GM12878 (cell line): ENCODE measurements around the gene ADCY2.

Source experiments
- CHD2 ChIP-seq: IDR thresholded peaks from 2 replicates; pipeline ENCODE4 v1.6.1; 2011; ENCODE audit warnings: low read depth, low read length, improper control_type of control experiment, borderline replicate concordance
- CREM ChIP-seq: IDR thresholded peaks from 2 replicates; pipeline ENCODE4 v1.6.1; 2014; ENCODE audit warnings: antibody characterized with exemption, low read depth
- EP300 ChIP-seq, 2 experiments: fragments of 150-350 bp in 1 of 2; IDR thresholded peaks; 2 replicates each; pipeline ENCODE4 v1.6.1; 2011 to 2012; ENCODE audit warnings: low read depth in 2 of 2, low read length in 2 of 2, borderline replicate concordance in 1 of 2, improper control_type of control experiment in 1 of 2, inconsistent platforms in 1 of 2; ENCODE audit not compliant: control insufficient read depth in 1 of 2
- MTA2 ChIP-seq: fragments of 450-650 bp; IDR thresholded peaks from 2 replicates; pipeline ENCODE4 v1.6.1; 2016; ENCODE audit warnings: low read depth, mild to moderate bottlenecking, moderate library complexity
- MYC ChIP-seq: IDR thresholded peaks from 2 replicates; pipeline ENCODE4 v1.6.1; 2011; ENCODE audit warnings: mild to moderate bottlenecking, low read length, moderate library complexity, inconsistent platforms; ENCODE audit not compliant: insufficient read depth, insufficient replicate concordance, insufficient read length, severe bottlenecking
- POLR2AphosphoS2 ChIP-seq: IDR thresholded peaks from 2 replicates; pipeline ENCODE4 v1.6.1; 2011; ENCODE audit warnings: low read depth, mild to moderate bottlenecking, low read length, improper control_type of control experiment, moderate library complexity
- POLR2AphosphoS5 ChIP-seq: IDR thresholded peaks from 2 replicates; pipeline ENCODE4 v1.6.1; 2011; ENCODE audit warnings: mild to moderate bottlenecking, low read length, inconsistent platforms
- RELA ChIP-seq: fragments of 450-650 bp; IDR thresholded peaks from 2 replicates; pipeline ENCODE4 v1.8.0; 2014; ENCODE audit warnings: borderline replicate concordance; ENCODE audit not compliant: partially characterized antibody
- ZNF217 ChIP-seq: fragments of 450-650 bp; IDR thresholded peaks from 2 replicates; pipeline ENCODE4 v1.6.1; 2017; ENCODE audit warnings: antibody characterized with exemption, mild to moderate bottlenecking
- ZNF622 ChIP-seq: fragments of 450-650 bp; IDR thresholded peaks from 2 replicates; pipeline ENCODE4 v1.6.1; 2017; ENCODE audit warnings: mild to moderate bottlenecking, inconsistent platforms
- TF ChIP-seq, protein P1 (sequence below): IDR thresholded peaks from 2 replicates; pipeline ENCODE4 v1.6.1; 2011; ENCODE audit warnings: mild to moderate bottlenecking, low read depth, low read length, moderate library complexity; ENCODE audit not compliant: insufficient replicate concordance
- TF ChIP-seq, protein P2 (sequence below), 3 experiments: IDR thresholded peaks in 2 of 3; conservative IDR thresholded peaks in 1 of 3; 2 replicates each; pipeline ENCODE4 v1.5.1; 2011; ENCODE audit warnings: low read depth in 3 of 3, low read length in 3 of 3, mild to moderate bottlenecking in 3 of 3, control low read depth in 2 of 3, moderate library complexity in 2 of 3, inconsistent platforms in 1 of 3, mixed read lengths in 1 of 3; ENCODE audit not compliant: control insufficient read depth in 2 of 3, insufficient read depth in 1 of 3; ENCODE audit errors: extremely low read depth in 1 of 3
- TF ChIP-seq, protein P3 (sequence below): IDR thresholded peaks from 2 replicates; pipeline ENCODE4 v1.6.1; 2011; ENCODE audit warnings: low read depth, low read length, improper control_type of control experiment, borderline replicate concordance
- TF ChIP-seq, protein P4 (sequence below): IDR thresholded peaks from 2 replicates; pipeline ENCODE4 v1.6.1; 2012; ENCODE audit warnings: improper control_type of control experiment, low read depth, low read length; ENCODE audit not compliant: insufficient replicate concordance

DNA sequence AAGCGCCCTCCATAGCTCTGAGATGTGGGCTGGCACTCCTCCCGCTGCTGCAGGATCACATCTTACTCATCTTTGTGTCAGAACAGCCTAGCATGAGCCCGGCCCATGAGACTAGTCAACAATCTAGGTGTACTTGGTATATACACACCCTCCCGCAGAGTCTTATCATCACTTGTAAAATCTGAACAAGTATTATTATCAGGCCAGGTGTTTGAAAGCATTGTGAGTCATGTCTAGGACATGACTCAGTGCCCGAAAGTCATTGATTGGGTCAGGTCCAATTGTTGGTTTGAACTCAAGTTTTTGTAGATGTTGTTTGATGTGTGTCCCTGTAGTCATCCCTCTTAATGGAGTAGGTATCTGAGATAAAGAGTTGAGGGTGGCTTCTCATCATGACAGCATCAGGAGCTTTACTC is 346.3 kb downstream of the ADCY2 start:
- TF ChIP-seq ZNF622 (no peak), CREM (no peak), ZNF217 (no peak), POLR2AphosphoS5 (no peak), POLR2AphosphoS2 (no peak), MTA2 (no peak), RELA (no peak), EP300 (IDR thresholded peaks at IDR 0.05; ENCODE audit: borderline replicate concordance in 1 of 2, control insufficient read depth in 1 of 2, low read depth in 2 of 2, low read length in 2 of 2) (no peak), MYC (no peak), CHD2 (no peak)
- TF ChIP-seq, protein P1, sequence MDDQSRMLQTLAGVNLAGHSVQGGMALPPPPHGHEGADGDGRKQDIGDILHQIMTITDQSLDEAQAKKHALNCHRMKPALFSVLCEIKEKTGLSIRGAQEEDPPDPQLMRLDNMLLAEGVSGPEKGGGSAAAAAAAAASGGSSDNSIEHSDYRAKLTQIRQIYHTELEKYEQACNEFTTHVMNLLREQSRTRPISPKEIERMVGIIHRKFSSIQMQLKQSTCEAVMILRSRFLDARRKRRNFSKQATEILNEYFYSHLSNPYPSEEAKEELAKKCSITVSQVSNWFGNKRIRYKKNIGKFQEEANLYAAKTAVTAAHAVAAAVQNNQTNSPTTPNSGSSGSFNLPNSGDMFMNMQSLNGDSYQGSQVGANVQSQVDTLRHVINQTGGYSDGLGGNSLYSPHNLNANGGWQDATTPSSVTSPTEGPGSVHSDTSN: no peak
- TF ChIP-seq, protein P2, sequence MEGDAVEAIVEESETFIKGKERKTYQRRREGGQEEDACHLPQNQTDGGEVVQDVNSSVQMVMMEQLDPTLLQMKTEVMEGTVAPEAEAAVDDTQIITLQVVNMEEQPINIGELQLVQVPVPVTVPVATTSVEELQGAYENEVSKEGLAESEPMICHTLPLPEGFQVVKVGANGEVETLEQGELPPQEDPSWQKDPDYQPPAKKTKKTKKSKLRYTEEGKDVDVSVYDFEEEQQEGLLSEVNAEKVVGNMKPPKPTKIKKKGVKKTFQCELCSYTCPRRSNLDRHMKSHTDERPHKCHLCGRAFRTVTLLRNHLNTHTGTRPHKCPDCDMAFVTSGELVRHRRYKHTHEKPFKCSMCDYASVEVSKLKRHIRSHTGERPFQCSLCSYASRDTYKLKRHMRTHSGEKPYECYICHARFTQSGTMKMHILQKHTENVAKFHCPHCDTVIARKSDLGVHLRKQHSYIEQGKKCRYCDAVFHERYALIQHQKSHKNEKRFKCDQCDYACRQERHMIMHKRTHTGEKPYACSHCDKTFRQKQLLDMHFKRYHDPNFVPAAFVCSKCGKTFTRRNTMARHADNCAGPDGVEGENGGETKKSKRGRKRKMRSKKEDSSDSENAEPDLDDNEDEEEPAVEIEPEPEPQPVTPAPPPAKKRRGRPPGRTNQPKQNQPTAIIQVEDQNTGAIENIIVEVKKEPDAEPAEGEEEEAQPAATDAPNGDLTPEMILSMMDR (IDR thresholded peaks at IDR 0.05 in 2 of 3, conservative IDR thresholded peaks at IDR 0.05 in 1 of 3; ENCODE audit: control insufficient read depth in 2 of 3, extremely low read depth in 1 of 3, insufficient read depth in 1 of 3, low read depth in 3 of 3, low read length in 3 of 3): no peak
- TF ChIP-seq, protein P3, sequence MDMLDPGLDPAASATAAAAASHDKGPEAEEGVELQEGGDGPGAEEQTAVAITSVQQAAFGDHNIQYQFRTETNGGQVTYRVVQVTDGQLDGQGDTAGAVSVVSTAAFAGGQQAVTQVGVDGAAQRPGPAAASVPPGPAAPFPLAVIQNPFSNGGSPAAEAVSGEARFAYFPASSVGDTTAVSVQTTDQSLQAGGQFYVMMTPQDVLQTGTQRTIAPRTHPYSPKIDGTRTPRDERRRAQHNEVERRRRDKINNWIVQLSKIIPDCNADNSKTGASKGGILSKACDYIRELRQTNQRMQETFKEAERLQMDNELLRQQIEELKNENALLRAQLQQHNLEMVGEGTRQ: no peak
- TF ChIP-seq, protein P4, sequence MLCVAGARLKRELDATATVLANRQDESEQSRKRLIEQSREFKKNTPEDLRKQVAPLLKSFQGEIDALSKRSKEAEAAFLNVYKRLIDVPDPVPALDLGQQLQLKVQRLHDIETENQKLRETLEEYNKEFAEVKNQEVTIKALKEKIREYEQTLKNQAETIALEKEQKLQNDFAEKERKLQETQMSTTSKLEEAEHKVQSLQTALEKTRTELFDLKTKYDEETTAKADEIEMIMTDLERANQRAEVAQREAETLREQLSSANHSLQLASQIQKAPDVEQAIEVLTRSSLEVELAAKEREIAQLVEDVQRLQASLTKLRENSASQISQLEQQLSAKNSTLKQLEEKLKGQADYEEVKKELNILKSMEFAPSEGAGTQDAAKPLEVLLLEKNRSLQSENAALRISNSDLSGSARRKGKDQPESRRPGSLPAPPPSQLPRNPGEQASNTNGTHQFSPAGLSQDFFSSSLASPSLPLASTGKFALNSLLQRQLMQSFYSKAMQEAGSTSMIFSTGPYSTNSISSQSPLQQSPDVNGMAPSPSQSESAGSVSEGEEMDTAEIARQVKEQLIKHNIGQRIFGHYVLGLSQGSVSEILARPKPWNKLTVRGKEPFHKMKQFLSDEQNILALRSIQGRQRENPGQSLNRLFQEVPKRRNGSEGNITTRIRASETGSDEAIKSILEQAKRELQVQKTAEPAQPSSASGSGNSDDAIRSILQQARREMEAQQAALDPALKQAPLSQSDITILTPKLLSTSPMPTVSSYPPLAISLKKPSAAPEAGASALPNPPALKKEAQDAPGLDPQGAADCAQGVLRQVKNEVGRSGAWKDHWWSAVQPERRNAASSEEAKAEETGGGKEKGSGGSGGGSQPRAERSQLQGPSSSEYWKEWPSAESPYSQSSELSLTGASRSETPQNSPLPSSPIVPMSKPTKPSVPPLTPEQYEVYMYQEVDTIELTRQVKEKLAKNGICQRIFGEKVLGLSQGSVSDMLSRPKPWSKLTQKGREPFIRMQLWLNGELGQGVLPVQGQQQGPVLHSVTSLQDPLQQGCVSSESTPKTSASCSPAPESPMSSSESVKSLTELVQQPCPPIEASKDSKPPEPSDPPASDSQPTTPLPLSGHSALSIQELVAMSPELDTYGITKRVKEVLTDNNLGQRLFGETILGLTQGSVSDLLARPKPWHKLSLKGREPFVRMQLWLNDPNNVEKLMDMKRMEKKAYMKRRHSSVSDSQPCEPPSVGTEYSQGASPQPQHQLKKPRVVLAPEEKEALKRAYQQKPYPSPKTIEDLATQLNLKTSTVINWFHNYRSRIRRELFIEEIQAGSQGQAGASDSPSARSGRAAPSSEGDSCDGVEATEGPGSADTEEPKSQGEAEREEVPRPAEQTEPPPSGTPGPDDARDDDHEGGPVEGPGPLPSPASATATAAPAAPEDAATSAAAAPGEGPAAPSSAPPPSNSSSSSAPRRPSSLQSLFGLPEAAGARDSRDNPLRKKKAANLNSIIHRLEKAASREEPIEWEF: no peak
